K562 (cell line): ENCODE data around the gene PRKACA. TPM values are rescaled to one million over a fixed set of nuclear protein-coding genes. Genes with fewer than 3 reads are reported as not detected.

Source experiments
- BRD4 ChIP-seq: fragments of 200-600 bp; sonication (generic); IDR thresholded peaks from 2 replicates; pipeline ENCODE4 v1.6.1; 2017; ENCODE audit warnings: inconsistent platforms
- DLX4 ChIP-seq: fragments of 250-450 bp; sonication (Bioruptor Pico); IDR thresholded peaks from 2 replicates; pipeline ENCODE4 v1.6.1; 2021; ENCODE audit warnings: mild to moderate bottlenecking
- EHMT2 ChIP-seq: fragments of 450-650 bp; IDR thresholded peaks from 2 replicates; pipeline ENCODE4 v1.6.1; 2018; ENCODE audit warnings: antibody characterized with exemption
- KLF13 ChIP-seq: fragments of 450-650 bp; IDR thresholded peaks from 2 replicates; pipeline ENCODE4 v1.6.1; 2016; ENCODE audit warnings: missing genetic modification characterization, low read depth, mild to moderate bottlenecking, missing compliant biosample characterization, moderate library complexity, borderline replicate concordance
- KLF6 ChIP-seq: fragments of 250-450 bp; sonication (Bioruptor Pico); IDR thresholded peaks from 2 replicates; pipeline ENCODE4 v1.4.0; 2020; ENCODE audit warnings: mild to moderate bottlenecking, moderate library complexity, borderline replicate concordance
- NR2F6 ChIP-seq: fragments of 450-650 bp; formaldehyde crosslinking; IDR thresholded peaks from 2 replicates; pipeline ENCODE4 v1.4.0; 2020; ENCODE audit warnings: mild to moderate bottlenecking
- NR3C1 ChIP-seq: sonication (generic); formaldehyde crosslinking; IDR thresholded peaks from 2 replicates; pipeline ENCODE4 v1.8.1; 2022; ENCODE audit warnings: missing genetic modification reagents
- PHTF2 ChIP-seq: fragments of 250-450 bp; sonication (Bioruptor Pico); IDR thresholded peaks from 2 replicates; pipeline ENCODE4 v1.5.0; 2021; ENCODE audit warnings: mild to moderate bottlenecking
- SMAD4 ChIP-seq: fragments of 250-450 bp; sonication (Bioruptor Pico); conservative IDR thresholded peaks from 2 replicates; pipeline ENCODE4 v1.8.0; 2021; ENCODE audit warnings: inconsistent platforms, mild to moderate bottlenecking, moderate library complexity
- SNIP1 ChIP-seq: fragments of 450-650 bp; IDR thresholded peaks from 2 replicates; pipeline ENCODE4 v1.7.1; 2017; ENCODE audit warnings: low read depth, mild to moderate bottlenecking
- SUPT5H ChIP-seq: fragments of 450-650 bp; IDR thresholded peaks from 2 replicates; pipeline ENCODE4 v1.6.1; 2016
- U2AF2 ChIP-seq: fragments of 200-400 bp; formaldehyde crosslinking; optimal IDR thresholded peaks from 2 replicates; pipeline ENCODE3; 2017; ENCODE audit warnings: low read depth, mild to moderate bottlenecking, low read length
- YY1 ChIP-seq, 3 experiments: IDR thresholded peaks; 2 replicates each; pipeline ENCODE4 v1.6.1; 2011; ENCODE audit warnings: low read length in 2 of 3, mild to moderate bottlenecking in 2 of 3, moderate library complexity in 2 of 3, borderline replicate concordance in 1 of 3, control low read depth in 1 of 3, low read depth in 1 of 3; ENCODE audit not compliant: insufficient read depth in 3 of 3, insufficient replicate concordance in 2 of 3, control insufficient read depth in 1 of 3, insufficient read length in 1 of 3; ENCODE audit errors: extremely low read depth in 1 of 3
- ZNF175 ChIP-seq: fragments of 200-800 bp; sonication (Bioruptor generic); IDR thresholded peaks from 2 replicates; pipeline ENCODE4 v1.6.1; 2016; ENCODE audit warnings: low read depth, mild to moderate bottlenecking, missing genetic modification characterization, missing compliant biosample characterization
- ZNF280B ChIP-seq: fragments of 250-450 bp; sonication (Bioruptor Pico); IDR thresholded peaks from 2 replicates; pipeline ENCODE4 v1.5.1; 2021; ENCODE audit warnings: mild to moderate bottlenecking
- ZNF282 ChIP-seq: sonication (generic); formaldehyde crosslinking; IDR thresholded peaks from 2 replicates; pipeline ENCODE4 v1.8.1; 2023; ENCODE audit warnings: missing genetic modification reagents
- ZNF407 ChIP-seq: fragments of 450-650 bp; IDR thresholded peaks from 2 replicates; pipeline ENCODE4 v1.6.1; 2016; ENCODE audit warnings: low read depth
- ZNF445 ChIP-seq: fragments of 250-450 bp; sonication (Bioruptor Pico); IDR thresholded peaks from 2 replicates; pipeline ENCODE4 v1.4.0; 2020; ENCODE audit warnings: low read depth, mild to moderate bottlenecking, moderate library complexity
- ZNF644 ChIP-seq: fragments of 200-800 bp; sonication (Bioruptor generic); IDR thresholded peaks from 2 replicates; pipeline ENCODE4 v1.6.1; 2016; ENCODE audit warnings: low read depth, missing genetic modification characterization, missing compliant biosample characterization
- polyA plus RNA-seq, 8 experiments: library from polyadenylated mRNA; depleted of rRNA in 4 of 8; stranded (reverse) in 5 of 8; unstranded in 3 of 8; fragments of >200 nt; fragmentation: Nextera tagmentation in 2 of 8; fragmentation: Illumina TruSeq in 1 of 8; extraction: Ambion mirVana in 2 of 8; extraction: Trizol in 1 of 8; gene quantifications; 2 replicates each; pipeline versions ENCODE4 v1.2.1 to v1.2.3, GENCODE V29; 2011 to 2014; ENCODE audit warnings: inconsistent platforms in 1 of 8, missing spikeins in 1 of 8
- total RNA-seq, 7 experiments: library from RNA; depleted of rRNA in 6 of 7; stranded (reverse); fragments of >200 nt in 6 of 7; fragmentation: Illumina TruSeq in 2 of 7; extraction: Trizol in 2 of 7; gene quantifications; 2 replicates each; pipeline versions ENCODE4 v1.2.1 to v1.2.3, GENCODE V29; 2011 to 2021; ENCODE audit warnings: low replicate concordance in 1 of 7

The PRKACA gene
- total and polyA plus RNA-seq, 9 of the 15 experiments (the other 6 are each of a cell fraction or from before 2014, with no cell fraction given) = 1.2 to 63.1 (median 13.0) TPM

GRCh38 chr19:14113762-14114414, 3.7 kb downstream of the PRKACA start (continued):
- TF ChIP-seq ZNF407 (peak; percentile 96), SNIP1 (no peak), PHTF2 (CRISPR knock-in tag) (no peak), KLF13 (tag) (peak; percentile 55; the same call in 1 of the 2 replicates), SMAD4 (CRISPR knock-in tag) (peak; percentile 71), KLF6 (CRISPR knock-in tag) (no peak), DLX4 (CRISPR knock-in tag) (no peak), NR2F6 (CRISPR knock-in tag) (no peak), ZNF644 (no peak), ZNF175 (CRISPR knock-in tag) (no peak), ZNF280B (CRISPR knock-in tag) (no peak), ZNF445 (CRISPR knock-in tag) (no peak), U2AF2 (no peak), EHMT2 (no peak), SUPT5H (no peak), ZNF282 (CRISPR knock-in tag) (no peak), NR3C1 (CRISPR knock-in tag) (no peak), YY1 (IDR thresholded peaks at IDR 0.05; ENCODE audit: borderline replicate concordance in 1 of 3, control insufficient read depth in 1 of 3, extremely low read depth in 1 of 3, insufficient read depth in 3 of 3, insufficient read length in 1 of 3, insufficient replicate concordance in 2 of 3, low read depth in 1 of 3, low read length in 2 of 3) (peak in 2 of 3 experiments; percentile 24 to 43), BRD4 (no peak)
